Mesenchymal stem cell (in vitro differentiated cells and primary cell): ENCODE data around the gene OST4.

Experiments
- DNase-seq: peaks from one replicate; pipeline ENCODE4 v3.0.0-alpha.2; 2013
- H2AFZ ChIP-seq: one replicate; pipeline ENCODE4 v1.6.1; 2013; ENCODE audit warnings: low read depth, mild to moderate bottlenecking, control low read depth, inconsistent platforms, low read length, moderate library complexity
- H2AK5ac ChIP-seq: 2 replicates; pipeline ENCODE4 v1.6.1; 2013; ENCODE audit warnings: low read length, moderate library complexity, mild to moderate bottlenecking, inconsistent platforms; ENCODE audit not compliant: severe bottlenecking
- H2BK120ac ChIP-seq: one replicate; pipeline ENCODE4 v1.6.1; 2013; ENCODE audit warnings: low read depth, mild to moderate bottlenecking, inconsistent platforms, low read length, moderate library complexity
- H2BK12ac ChIP-seq, 2 experiments: one replicate each; pipeline ENCODE4 v1.6.1; 2013; ENCODE audit warnings: inconsistent platforms in 2 of 2, low read length in 2 of 2, mild to moderate bottlenecking in 2 of 2, moderate library complexity in 2 of 2, control low read depth in 1 of 2
- H2BK15ac ChIP-seq: one replicate; pipeline ENCODE4 v1.6.1; 2013; ENCODE audit warnings: mild to moderate bottlenecking, low read depth, inconsistent platforms; ENCODE audit not compliant: poor library complexity, severe bottlenecking
- H2BK5ac ChIP-seq: 2 replicates; pipeline ENCODE4 v1.6.1; 2013; ENCODE audit warnings: low read depth, mild to moderate bottlenecking, low read length, control low read depth, inconsistent platforms; ENCODE audit not compliant: poor library complexity, severe bottlenecking
- H3K14ac ChIP-seq, 2 experiments: one replicate each; pipeline ENCODE4 v1.6.1; 2013; ENCODE audit warnings: inconsistent platforms in 2 of 2, low read length in 2 of 2, control low read depth in 1 of 2, mild to moderate bottlenecking in 1 of 2, moderate library complexity in 1 of 2
- H3K18ac ChIP-seq, 2 experiments: one replicate each; pipeline ENCODE4 v1.6.1; 2013; ENCODE audit warnings: inconsistent platforms in 2 of 2, low read length in 2 of 2, control low read depth in 1 of 2, low read depth in 1 of 2, mild to moderate bottlenecking in 1 of 2
- H3K23ac ChIP-seq, 2 experiments: one replicate each; pipeline ENCODE4 v1.6.1; 2013; ENCODE audit warnings: inconsistent platforms in 2 of 2, low read length in 2 of 2, mild to moderate bottlenecking in 2 of 2, moderate library complexity in 2 of 2, control low read depth in 1 of 2
- H3K27ac ChIP-seq: 2 replicates; pipeline ENCODE4 v1.5.1; 2013; ENCODE audit warnings: mild to moderate bottlenecking, moderate library complexity, low read length, control low read depth, inconsistent platforms; ENCODE audit not compliant: poor library complexity, severe bottlenecking
- H3K27me3 ChIP-seq, 2 experiments: 2 replicates each; pipeline versions ENCODE4 v1.6.1 to v1.7.0; 2013; ENCODE audit warnings: low read length in 2 of 2, mild to moderate bottlenecking in 2 of 2, moderate library complexity in 2 of 2, control low read depth in 1 of 2, inconsistent platforms in 1 of 2; ENCODE audit not compliant: control insufficient read depth in 1 of 2, insufficient read depth in 1 of 2
- H3K36me3 ChIP-seq, 2 experiments: 2 replicates each; pipeline versions ENCODE4 v1.6.1 to v1.7.0; 2013; ENCODE audit warnings: low read length in 2 of 2, control low read depth in 1 of 2, inconsistent platforms in 1 of 2, low read depth in 1 of 2, mild to moderate bottlenecking in 1 of 2; ENCODE audit not compliant: insufficient read depth in 2 of 2, control insufficient read depth in 1 of 2
- H3K4ac ChIP-seq, 2 experiments: one replicate each; pipeline ENCODE4 v1.6.1; 2013; ENCODE audit warnings: inconsistent platforms in 2 of 2, low read length in 2 of 2, mild to moderate bottlenecking in 2 of 2, moderate library complexity in 2 of 2, control low read depth in 1 of 2, low read depth in 1 of 2
- H3K4me1 ChIP-seq: 2 replicates; pipeline ENCODE4 v1.6.1; 2013; ENCODE audit warnings: low read depth, low read length, control low read depth; ENCODE audit not compliant: control insufficient read depth, insufficient read depth
- H3K4me2 ChIP-seq: 2 replicates; pipeline ENCODE4 v1.6.1; 2013; ENCODE audit warnings: low read length, mild to moderate bottlenecking, inconsistent platforms; ENCODE audit not compliant: poor library complexity, severe bottlenecking
- H3K4me3 ChIP-seq, 2 experiments: 2 replicates each; pipeline versions ENCODE4 v1.5.1 to v1.7.0; 2013; ENCODE audit warnings: low read length in 2 of 2, mild to moderate bottlenecking in 2 of 2, control low read depth in 1 of 2, low read depth in 1 of 2; ENCODE audit not compliant: insufficient read depth in 1 of 2
- H3K79me1 ChIP-seq: replicated peaks from 2 replicates; pipeline ENCODE4 v1.6.1; 2013; ENCODE audit warnings: mild to moderate bottlenecking, control low read depth, low read length, inconsistent platforms; ENCODE audit not compliant: poor library complexity, severe bottlenecking
- H3K9ac ChIP-seq: 2 replicates; pipeline ENCODE4 v1.7.0; 2013; ENCODE audit warnings: mild to moderate bottlenecking, low read length, moderate library complexity
- H3K9me3 ChIP-seq: 2 replicates; pipeline ENCODE4 v1.7.0; 2013; ENCODE audit warnings: mild to moderate bottlenecking, low read length; ENCODE audit not compliant: control insufficient read depth
- H4K8ac ChIP-seq: one replicate; pipeline ENCODE4 v1.6.1; 2013; ENCODE audit warnings: inconsistent platforms, mild to moderate bottlenecking, low read length, moderate library complexity
- H4K91ac ChIP-seq: one replicate; pipeline ENCODE4 v1.6.1; 2013; ENCODE audit warnings: mild to moderate bottlenecking, low read length, inconsistent platforms
- WGBS: methylation state at CpG from one replicate; pipeline ENCODE4 v1.1.7; 2013; ENCODE audit warnings: mixed read lengths; 5-methylcytosine and 5-hydroxymethylcytosine counted together

Gene OST4

GRCh38 chr2:27033253-27033852 is 38.1 kb downstream of the OST4 start:
- Histone ChIP-seq H3K79me1 (peaks cover 44% of the 10 kb centered on the region), H3K4me2 (peak overlapping the region; percentile 75), H2BK15ac (peak overlapping the region; percentile 56), H4K8ac (peak overlapping the region; percentile 91), H3K23ac (peak overlapping the region in 1 of 2 experiments; percentile 53), H2AFZ (no peak overlapping the region), H3K14ac (peak overlapping the region in 1 of 2 experiments; percentile 99), H3K4me3 (peak overlapping the region; percentile 89 to 97), H4K91ac (peak overlapping the region; percentile 93), H2AK5ac (peak overlapping the region; percentile 9), H3K27me3 (no peaks in the 10 kb centered on the region), H3K18ac (peak overlapping the region; percentile 88 to 98), H3K36me3 (peaks cover 36 to 64% of the 10 kb centered on the region in 2 experiments), H3K9me3 (no peaks in the 10 kb centered on the region), H3K27ac (no peak overlapping the region), H2BK5ac (peak overlapping the region; percentile 45), H2BK120ac (peak overlapping the region; percentile 73), H3K4me1 (peaks cover 16% of the 10 kb centered on the region), H2BK12ac (peak overlapping the region in 1 of 2 experiments; percentile 68), H3K9ac (peak overlapping the region; percentile 98), H3K4ac (peak overlapping the region; percentile 91 to 99)
- DNase-seq = no peak
- WGBS = 25% methylated on average over 7 of the region's 11 CpGs

GRCh38 chr2:27032495-27033252 is 38.8 kb downstream of the OST4 start, which contains the start of gene TMEM214:
Gene TMEM214 (plus strand): TSS chr2:27032965. CDS start chr2:27033016, 51 bp downstream.
- Histone ChIP-seq H2AK5ac (peak within 1 kb of the TSS; percentile 9), H2BK120ac (peak within 1 kb of the TSS; percentile 73), H3K9me3 (no peaks in the 10 kb centered on the region), H3K4me3 (peak within 1 kb of the TSS; percentile 89 to 97), H3K9ac (peak within 1 kb of the TSS; percentile 98), H3K79me1 (peaks cover 43% of the 10 kb centered on the region), H2AFZ (peak within 1 kb of the TSS; percentile 1), H2BK15ac (peak within 1 kb of the TSS; percentile 61), H3K4me1 (peaks cover 16% of the 10 kb centered on the region), H3K27me3 (no peaks in the 10 kb centered on the region), H3K18ac (peak within 1 kb of the TSS; percentile 88 to 98), H2BK12ac (peak within 1 kb of the TSS in 1 of 2 experiments; percentile 68), H3K14ac (peak within 1 kb of the TSS in 1 of 2 experiments; percentile 99), H2BK5ac (peak within 1 kb of the TSS; percentile 45), H3K4ac (peak within 1 kb of the TSS; percentile 91 to 99), H3K36me3 (peaks cover 33 to 64% of the 10 kb centered on the region in 2 experiments), H4K91ac (peak within 1 kb of the TSS; percentile 93), H3K23ac (peak within 1 kb of the TSS in 1 of 2 experiments; percentile 53), H3K4me2 (peak within 1 kb of the TSS; percentile 75), H3K27ac (no peak within 1 kb of the TSS), H4K8ac (peak within 1 kb of the TSS; percentile 91)
- WGBS = 2% methylated on average over 73 of the region's 76 CpGs
- DNase-seq = peak; percentile 89

- Histone ChIP-seq H3K4me2 (no peak overlapping the region), H2BK12ac (no peak overlapping the region), H3K14ac (no peak overlapping the region), H3K4me1 (peaks cover 13% of the 10 kb centered on the region), H2BK15ac (no peak overlapping the region), H2AFZ (no peak overlapping the region), H3K79me1 (peaks cover 42% of the 10 kb centered on the region), H2AK5ac (no peak overlapping the region), H4K91ac (no peak overlapping the region), H3K18ac (no peak overlapping the region), H3K27ac (no peak overlapping the region), H3K27me3 (no peaks in the 10 kb centered on the region), H3K23ac (no peak overlapping the region), H3K9ac (no peak overlapping the region), H3K9me3 (no peaks in the 10 kb centered on the region), H4K8ac (no peak overlapping the region), H3K36me3 (peaks cover 41 to 64% of the 10 kb centered on the region in 2 experiments), H2BK120ac (no peak overlapping the region), H3K4ac (no peak overlapping the region), H3K4me3 (no peak overlapping the region), H2BK5ac (no peak overlapping the region)
- 97% methylated on average over 2 of the region's 2 CpGs for WGBS
- no peak for DNase-seq
These were observed 42.4 kb downstream of the OST4 start for GRCh38 chr2:27029051-27029450.

- no peak overlapping the region for H3K4me2 ChIP-seq
- no peaks in the 10 kb centered on the region for H3K27me3 ChIP-seq
- H2BK12ac ChIP-seq = no peak overlapping the region
- H2AK5ac ChIP-seq = no peak overlapping the region
- H3K27ac ChIP-seq = no peak overlapping the region
- H4K91ac ChIP-seq = no peak overlapping the region
- H2BK5ac ChIP-seq = no peak overlapping the region
- H3K36me3 ChIP-seq = peaks cover 50 to 82% of the 10 kb centered on the region in 2 experiments
- peaks cover 42% of the 10 kb centered on the region for H3K79me1 ChIP-seq
- no peak overlapping the region for H3K18ac ChIP-seq
- no peak overlapping the region for H2BK120ac ChIP-seq
- H3K14ac ChIP-seq = no peak overlapping the region
- H3K23ac ChIP-seq = no peak overlapping the region
- no peak overlapping the region for H2AFZ ChIP-seq
- no peak for DNase-seq
- H3K9ac ChIP-seq = no peak overlapping the region
- H3K9me3 ChIP-seq = no peaks in the 10 kb centered on the region
- H3K4me1 ChIP-seq = peaks cover 9% of the 10 kb centered on the region
- H2BK15ac ChIP-seq = no peak overlapping the region
- no peak overlapping the region for H4K8ac ChIP-seq
- H3K4ac ChIP-seq = no peak overlapping the region
- WGBS = 93% methylated on average over 10 of the region's 10 CpGs
- no peak overlapping the region for H3K4me3 ChIP-seq
These were observed 44.2 kb downstream of the OST4 start for GRCh38 chr2:27027211-27027651.
